Ascending aorta (tissue), 2 donors: ENCODE results near the gene BRF1. TPM values are rescaled to one million over a fixed set of nuclear protein-coding genes. Genes with fewer than 3 reads are reported as not detected.

ENCODE experiments used
- DNase-seq, 2 donors: peaks; one replicate each; pipeline ENCODE4 v3.0.0-alpha.2; 2019; ENCODE audit warnings: low spot score in 2 of 2
- H3K27ac ChIP-seq, 2 donors: fragments of 200-600 bp; sonication (generic); one replicate each; pipeline ENCODE4 v1.5.1; 2016 to 2017; ENCODE audit warnings: mild to moderate bottlenecking in 1 of 2
- H3K27me3 ChIP-seq: fragments of 200-600 bp; sonication (generic); one replicate; pipeline ENCODE4 v1.5.1; 2017
- H3K36me3 ChIP-seq, 2 donors: fragments of 200-600 bp; sonication (generic); one replicate each; pipeline ENCODE4 v1.5.1; 2016
- H3K4me1 ChIP-seq, 2 donors: fragments of 200-600 bp; sonication (generic); one replicate each; pipeline ENCODE4 v1.5.1; 2016 to 2017; ENCODE audit warnings: mild to moderate bottlenecking in 1 of 2
- H3K4me3 ChIP-seq, 2 donors: fragments of 200-600 bp; sonication (generic); one replicate each; pipeline ENCODE4 v1.5.1; 2016 to 2017; ENCODE audit warnings: mild to moderate bottlenecking in 1 of 2
- H3K9me3 ChIP-seq, 2 donors: fragments of 200-600 bp; sonication (generic); one replicate each; pipeline ENCODE4 v1.5.1; 2016
- intact Hi-C: fragments of 100-400 bp; cut with DNase I; formaldehyde crosslinking; loops from one replicate; pipeline ENCODE4 v1.15.1; 2023
- total RNA-seq: library from RNA; depleted of rRNA; stranded (reverse); fragments of >200 nt; gene quantifications from one replicate; pipeline ENCODE4 v1.1.0, GENCODE V29; 2016
- TF ChIP-seq, protein P1 (sequence below), 3 experiments: fragments of 200-600 bp in 2 of 3; fragments of 450-650 bp in 1 of 3; sonication (generic) in 2 of 3; IDR thresholded peaks; one replicate each; pipeline ENCODE4 v1.5.1; 2016 to 2019; ENCODE audit warnings: antibody characterized with exemption in 3 of 3, mild to moderate bottlenecking in 1 of 3, moderate library complexity in 1 of 3

The BRF1 gene
- total RNA-seq, 1 donor from 2014 or later = 60.9 TPM

DNA sequence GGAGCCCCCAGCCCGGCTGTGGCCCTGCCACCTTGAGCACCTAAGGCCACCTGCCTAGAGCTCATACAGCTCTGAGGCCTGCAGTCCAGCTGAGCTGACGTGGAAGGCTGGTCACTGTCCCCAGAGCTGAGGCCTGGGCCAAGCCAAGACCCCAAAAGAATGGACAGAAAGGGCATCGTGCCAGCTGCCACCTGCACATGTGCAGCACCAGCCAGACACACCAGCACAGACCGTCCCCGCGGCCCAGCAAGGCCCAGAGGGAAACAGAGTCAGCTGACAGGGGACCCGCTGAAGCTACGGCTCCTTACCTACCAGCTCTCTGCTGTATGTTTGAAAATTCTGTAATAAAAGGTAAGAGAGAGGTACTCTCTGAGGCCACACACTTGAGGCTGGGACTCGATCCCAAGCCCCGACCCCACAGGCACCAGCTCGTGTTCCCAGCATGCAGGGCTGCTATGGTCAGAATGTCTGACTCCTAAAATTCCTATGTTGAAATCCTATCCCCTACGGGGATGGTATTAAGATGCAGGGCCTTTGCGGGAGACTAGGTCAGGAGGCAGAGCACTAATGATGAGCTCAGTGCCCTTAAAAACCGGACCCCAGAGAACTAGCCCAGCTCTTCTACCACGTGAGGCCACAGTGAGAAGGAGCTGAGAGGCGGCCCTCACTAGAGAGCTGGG is 25.4 kb downstream of the BRF1 start:
- no peaks in the 10 kb centered on the region for H3K9me3 ChIP-seq
- DNase-seq = no peak
- no peaks in the 10 kb centered on the region for H3K4me1 ChIP-seq
- H3K4me3 ChIP-seq = no peak overlapping the region
- TF ChIP-seq, protein P1, sequence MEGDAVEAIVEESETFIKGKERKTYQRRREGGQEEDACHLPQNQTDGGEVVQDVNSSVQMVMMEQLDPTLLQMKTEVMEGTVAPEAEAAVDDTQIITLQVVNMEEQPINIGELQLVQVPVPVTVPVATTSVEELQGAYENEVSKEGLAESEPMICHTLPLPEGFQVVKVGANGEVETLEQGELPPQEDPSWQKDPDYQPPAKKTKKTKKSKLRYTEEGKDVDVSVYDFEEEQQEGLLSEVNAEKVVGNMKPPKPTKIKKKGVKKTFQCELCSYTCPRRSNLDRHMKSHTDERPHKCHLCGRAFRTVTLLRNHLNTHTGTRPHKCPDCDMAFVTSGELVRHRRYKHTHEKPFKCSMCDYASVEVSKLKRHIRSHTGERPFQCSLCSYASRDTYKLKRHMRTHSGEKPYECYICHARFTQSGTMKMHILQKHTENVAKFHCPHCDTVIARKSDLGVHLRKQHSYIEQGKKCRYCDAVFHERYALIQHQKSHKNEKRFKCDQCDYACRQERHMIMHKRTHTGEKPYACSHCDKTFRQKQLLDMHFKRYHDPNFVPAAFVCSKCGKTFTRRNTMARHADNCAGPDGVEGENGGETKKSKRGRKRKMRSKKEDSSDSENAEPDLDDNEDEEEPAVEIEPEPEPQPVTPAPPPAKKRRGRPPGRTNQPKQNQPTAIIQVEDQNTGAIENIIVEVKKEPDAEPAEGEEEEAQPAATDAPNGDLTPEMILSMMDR (IDR thresholded peaks at IDR 0.05) = no peak
- no peaks in the 10 kb centered on the region for H3K27me3 ChIP-seq
- peak overlapping the region in 1 of 2 donors; percentile 27 for H3K27ac ChIP-seq
- intact Hi-C loops = no loop called here
- peaks cover 2 to 11% of the 10 kb centered on the region in 2 donors for H3K36me3 ChIP-seq

DNA sequence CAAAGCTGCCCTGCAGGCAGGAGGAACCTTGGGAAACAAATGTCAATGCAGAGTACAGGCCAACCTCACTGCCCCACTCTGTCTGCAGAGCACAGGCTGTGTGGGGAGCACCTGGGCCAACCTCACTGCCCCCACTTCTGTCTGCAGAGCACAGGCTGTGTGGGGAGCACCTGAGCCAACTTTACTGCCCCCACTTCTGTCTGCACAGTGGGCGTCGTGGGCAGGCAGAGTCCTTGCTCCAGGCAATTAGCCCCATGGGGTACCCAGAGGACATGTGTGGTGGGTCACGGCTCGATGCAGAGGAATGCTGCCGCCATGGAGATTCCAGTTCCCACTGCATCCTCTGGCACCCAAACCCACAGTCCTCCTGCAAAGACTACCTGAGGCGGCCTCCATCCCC is 26.2 kb downstream of the BRF1 start:
- Histone ChIP-seq H3K36me3 (peaks cover 0 to 12% of the 10 kb centered on the region in 2 donors), H3K27me3 (no peaks in the 10 kb centered on the region), H3K27ac (no peak overlapping the region), H3K9me3 (no peaks in the 10 kb centered on the region), H3K4me3 (no peak overlapping the region), H3K4me1 (no peaks in the 10 kb centered on the region)
- no peak for DNase-seq
- intact Hi-C loops = no loop called here
- TF ChIP-seq, protein P1 (IDR thresholded peaks at IDR 0.05) = no peak

DNA sequence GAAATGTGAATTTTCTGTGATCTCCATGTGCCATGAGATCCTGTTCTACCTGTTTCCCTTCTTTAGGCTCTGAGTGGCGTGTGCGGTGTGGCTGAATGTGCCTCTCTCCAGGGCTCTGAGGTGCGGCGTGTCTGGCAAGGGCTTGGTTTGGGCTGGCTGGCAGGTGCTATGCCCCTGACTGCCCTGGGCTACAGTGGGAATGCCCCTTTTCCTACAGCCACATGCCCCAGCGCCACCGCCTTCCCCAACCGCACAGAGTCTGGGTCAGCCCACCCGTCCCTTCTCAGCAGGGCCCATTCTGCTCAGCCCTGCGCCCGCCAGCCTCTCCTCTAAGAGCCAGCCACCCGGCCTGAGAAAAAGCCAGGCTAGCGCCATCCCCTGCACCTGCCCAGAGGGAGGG is 27.7 kb downstream of the BRF1 start:
- no peak for DNase-seq

DNA sequence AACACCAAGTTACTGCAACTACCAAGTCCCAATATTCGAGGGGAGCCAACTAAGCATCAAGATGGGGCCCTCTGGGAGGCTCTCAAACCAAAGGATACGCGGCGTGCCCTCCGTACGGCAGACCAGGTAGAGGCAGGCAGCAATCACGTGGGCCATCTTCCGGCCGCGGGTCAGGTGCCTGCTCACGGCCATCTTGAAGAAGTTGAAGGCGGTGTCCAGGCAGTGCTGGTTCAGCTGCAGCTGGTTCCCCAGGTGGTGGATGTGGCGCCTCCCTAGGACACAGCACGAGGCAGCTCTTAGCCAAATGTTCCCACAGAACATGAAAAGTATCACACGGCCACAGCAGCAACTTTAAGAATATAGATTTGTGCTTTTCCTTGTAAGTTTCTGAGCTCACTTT is 28.2 kb downstream of the BRF1 start:
- TF ChIP-seq, protein P1 (IDR thresholded peaks at IDR 0.05) = no peak
- Histone ChIP-seq H3K36me3 (peaks cover 0 to 20% of the 10 kb centered on the region in 2 donors), H3K4me1 (no peaks in the 10 kb centered on the region), H3K27ac (no peak overlapping the region), H3K9me3 (no peaks in the 10 kb centered on the region), H3K27me3 (no peaks in the 10 kb centered on the region), H3K4me3 (no peak overlapping the region)
- intact Hi-C loops = no loop called here
- DNase-seq = no peak

More for the DNA sequence above, 27.7 kb downstream of the BRF1 start:
- no peaks in the 10 kb centered on the region for H3K4me1 ChIP-seq
- H3K36me3 ChIP-seq = peaks cover 0 to 20% of the 10 kb centered on the region in 2 donors
- H3K4me3 ChIP-seq = no peak overlapping the region
- no peaks in the 10 kb centered on the region for H3K27me3 ChIP-seq
- intact Hi-C loops = no loop called here
- H3K9me3 ChIP-seq = no peaks in the 10 kb centered on the region
- H3K27ac ChIP-seq = no peak overlapping the region
- TF ChIP-seq, protein P1 (IDR thresholded peaks at IDR 0.05) = no peak

DNA sequence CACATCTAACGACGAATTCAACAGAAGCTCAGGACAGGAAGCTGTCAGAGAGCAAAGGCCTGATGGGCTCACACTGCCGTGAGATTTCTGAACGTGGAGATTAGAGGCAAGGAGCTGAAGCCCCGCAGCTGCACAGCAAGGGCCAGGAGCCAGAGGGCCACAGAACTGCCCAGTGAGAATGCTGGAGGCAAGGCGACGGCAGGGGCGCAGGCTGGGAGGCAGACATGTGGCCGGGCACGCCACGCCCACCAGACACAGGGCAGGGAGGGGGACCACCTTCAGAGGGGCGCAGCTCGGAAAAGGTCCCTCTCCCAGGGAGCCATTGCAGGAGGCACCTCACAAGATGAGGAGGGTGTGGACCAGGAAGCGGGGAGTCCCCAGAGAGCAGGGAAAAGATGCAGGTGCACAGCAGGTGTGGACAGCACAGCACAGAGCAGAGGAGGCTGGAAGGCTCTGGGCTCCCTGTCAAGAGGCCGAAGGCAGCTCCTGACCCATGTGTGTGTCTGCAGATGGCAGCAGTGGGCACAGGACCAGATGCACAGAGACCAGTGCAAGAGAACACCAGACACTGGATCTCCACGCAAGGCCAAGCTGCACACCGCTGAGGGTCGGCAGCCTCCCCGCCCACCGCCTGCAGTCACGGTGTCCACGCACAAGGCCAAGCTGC is 29.4 kb downstream of the BRF1 start:
- no peaks in the 10 kb centered on the region for H3K27me3 ChIP-seq
- peaks cover 0 to 20% of the 10 kb centered on the region in 2 donors for H3K36me3 ChIP-seq
- TF ChIP-seq, protein P1 (IDR thresholded peaks at IDR 0.05) = no peak
- H3K4me1 ChIP-seq = no peaks in the 10 kb centered on the region
- DNase-seq = no peak
- H3K27ac ChIP-seq = no peak overlapping the region
- no peaks in the 10 kb centered on the region for H3K9me3 ChIP-seq
- H3K4me3 ChIP-seq = no peak overlapping the region
- intact Hi-C loops = no loop called here
